Fibroblast of peridontal ligament (primary cell): ENCODE results near the gene POLD2.

Source experiments
- DNase-seq: peaks from one replicate; pipeline ENCODE4 v3.0.0-alpha.2; 2010; ENCODE audit errors: extremely low read depth

Gene POLD2

DNA sequence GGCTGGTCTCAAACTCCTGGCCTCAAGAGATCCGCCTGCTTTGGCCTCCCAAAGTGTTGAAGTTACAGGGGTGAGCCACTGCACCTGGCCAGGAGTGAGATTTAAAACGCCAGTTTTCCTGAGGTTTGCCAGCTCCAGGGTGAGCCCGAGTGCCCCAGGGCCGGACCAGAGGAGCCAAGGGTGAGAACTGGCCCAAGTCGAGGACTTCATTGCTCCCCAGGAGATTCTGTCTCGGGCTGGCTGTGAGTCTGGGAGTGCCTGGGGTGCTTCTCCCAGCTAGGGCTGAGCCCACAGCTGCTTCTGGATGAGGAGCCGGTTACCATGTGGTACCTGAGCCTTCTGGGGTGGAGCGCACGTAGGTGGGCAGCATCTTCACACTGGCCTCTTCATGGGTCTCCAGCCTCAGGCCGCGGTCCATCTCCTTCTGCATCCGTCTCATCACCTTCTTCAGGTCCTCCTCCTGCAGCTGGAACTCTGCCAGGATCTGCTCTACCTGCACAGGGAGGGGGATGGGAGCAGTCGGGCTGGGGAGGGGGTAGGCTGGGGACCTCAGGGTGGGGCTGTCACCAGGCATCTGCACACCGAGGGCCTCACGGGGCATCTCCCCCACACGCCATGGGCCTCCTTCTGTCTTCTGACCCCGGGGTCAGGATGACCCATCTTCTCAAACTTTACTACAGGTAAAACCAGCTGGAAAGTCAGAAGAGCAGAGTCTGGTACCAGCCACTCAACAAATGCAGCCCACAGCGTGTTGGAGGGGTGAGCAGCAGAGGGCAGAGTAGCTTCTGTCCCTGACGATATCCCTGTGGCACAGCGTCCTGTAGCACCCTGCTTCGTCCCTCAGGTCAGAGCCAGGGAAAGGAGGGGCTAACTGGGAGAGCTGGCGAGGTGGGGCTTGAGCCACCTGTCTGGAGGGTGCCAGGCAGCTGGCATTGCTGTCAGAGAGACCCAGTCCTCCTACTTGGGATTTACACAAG, 29.9 kb upstream of the POLD2 start:
- DNase-seq, result no peak

DNA sequence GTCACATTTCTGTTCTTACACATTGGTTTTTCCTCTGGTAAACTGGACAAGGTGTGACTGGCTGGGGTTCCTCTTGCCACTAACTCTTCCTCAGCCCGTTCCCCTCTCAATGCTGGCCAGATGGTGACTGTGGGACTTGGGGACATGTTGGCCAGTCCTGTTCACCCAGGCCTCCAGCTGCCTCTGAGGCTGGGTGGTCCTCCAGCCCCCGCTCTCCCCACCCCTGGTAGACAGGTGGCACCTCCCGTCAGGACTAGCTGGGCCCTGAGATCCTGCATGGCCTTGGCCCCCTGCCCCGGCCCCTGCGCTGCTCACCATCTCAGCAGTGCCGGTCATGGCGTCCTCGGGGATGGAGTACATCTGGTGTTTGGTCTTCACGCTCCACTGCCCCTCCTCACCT, 28.6 kb upstream of the POLD2 start:
- DNase-seq, result no peak

- DNase-seq, result no peak
These were observed 27.9 kb upstream of the POLD2 start for GRCh38 chr7:44150966-44151941.

DNA sequence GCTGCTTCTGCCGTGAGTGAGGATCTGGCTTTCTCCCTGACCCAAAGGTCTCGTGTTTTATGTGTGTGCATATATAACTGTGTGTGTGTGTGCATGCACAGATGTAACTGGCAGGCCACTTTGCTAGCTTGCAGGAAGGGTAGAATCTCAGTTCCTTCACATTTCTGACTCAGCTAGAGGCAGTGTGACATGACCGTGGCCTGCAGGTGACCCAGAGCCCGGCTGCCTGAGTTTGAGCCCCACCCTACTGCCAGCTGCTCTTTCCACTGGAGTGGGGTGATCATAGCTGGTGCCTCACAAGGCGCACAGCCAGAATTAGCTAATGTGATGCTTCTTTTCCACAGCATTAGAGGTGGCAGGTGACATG, 27.1 kb upstream of the POLD2 start:
- DNase-seq, result no peak

GRCh38 chr7:44149571-44150465, 26.5 kb upstream of the POLD2 start:
- DNase-seq, result peak; percentile 63

DNA sequence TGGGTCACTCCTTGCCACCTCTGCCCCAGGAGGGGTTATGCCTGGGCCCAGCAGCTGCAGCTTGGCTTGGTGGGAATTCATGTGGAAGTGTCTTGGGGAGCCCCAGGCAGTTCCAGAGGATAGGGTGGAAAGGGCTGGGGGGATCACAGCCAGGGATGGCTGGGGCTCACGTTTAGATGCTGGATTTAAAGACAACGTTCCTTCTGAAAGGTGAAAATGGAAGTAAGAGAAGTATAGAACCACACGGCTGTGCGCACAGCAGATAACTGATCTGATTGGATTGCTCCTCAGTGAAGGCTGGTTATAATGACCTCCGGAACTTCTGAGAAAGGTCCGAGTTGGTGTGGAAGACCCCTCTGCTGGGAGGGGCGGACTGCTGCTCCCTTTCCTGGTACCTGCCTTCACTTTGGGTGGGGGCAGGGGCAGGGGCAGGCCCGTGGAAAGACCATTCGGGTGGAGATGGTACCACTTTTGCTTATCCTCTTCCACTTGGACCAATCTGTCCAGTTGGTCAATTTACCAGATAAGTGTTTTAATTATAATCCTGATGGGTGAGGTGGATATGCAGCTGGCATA, 25.7 kb upstream of the POLD2 start:
- DNase-seq, result no peak

DNA sequence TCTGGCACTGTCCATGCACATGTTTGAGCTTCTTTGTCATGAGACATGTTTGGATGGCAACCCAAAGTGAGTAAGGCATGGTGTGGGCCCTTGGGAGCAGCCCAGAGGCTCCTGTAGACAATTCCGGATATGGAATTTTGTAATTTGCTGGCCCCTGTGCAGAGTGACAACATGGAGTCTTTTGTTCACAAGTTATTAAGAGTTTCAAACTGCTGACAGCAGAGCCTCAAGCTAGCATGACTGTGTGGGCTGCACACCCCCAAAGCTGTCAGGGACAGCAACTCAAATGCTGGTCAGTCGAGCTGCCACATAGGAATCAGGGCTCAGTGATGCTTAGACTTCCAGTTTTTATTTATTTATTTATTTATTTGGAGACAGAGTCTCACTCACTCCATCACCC, 24.8 kb upstream of the POLD2 start:
- DNase-seq, result no peak

- no peak for DNase-seq
These were observed 24.0 kb upstream of the POLD2 start for GRCh38 chr7:44147026-44147991.

DNA sequence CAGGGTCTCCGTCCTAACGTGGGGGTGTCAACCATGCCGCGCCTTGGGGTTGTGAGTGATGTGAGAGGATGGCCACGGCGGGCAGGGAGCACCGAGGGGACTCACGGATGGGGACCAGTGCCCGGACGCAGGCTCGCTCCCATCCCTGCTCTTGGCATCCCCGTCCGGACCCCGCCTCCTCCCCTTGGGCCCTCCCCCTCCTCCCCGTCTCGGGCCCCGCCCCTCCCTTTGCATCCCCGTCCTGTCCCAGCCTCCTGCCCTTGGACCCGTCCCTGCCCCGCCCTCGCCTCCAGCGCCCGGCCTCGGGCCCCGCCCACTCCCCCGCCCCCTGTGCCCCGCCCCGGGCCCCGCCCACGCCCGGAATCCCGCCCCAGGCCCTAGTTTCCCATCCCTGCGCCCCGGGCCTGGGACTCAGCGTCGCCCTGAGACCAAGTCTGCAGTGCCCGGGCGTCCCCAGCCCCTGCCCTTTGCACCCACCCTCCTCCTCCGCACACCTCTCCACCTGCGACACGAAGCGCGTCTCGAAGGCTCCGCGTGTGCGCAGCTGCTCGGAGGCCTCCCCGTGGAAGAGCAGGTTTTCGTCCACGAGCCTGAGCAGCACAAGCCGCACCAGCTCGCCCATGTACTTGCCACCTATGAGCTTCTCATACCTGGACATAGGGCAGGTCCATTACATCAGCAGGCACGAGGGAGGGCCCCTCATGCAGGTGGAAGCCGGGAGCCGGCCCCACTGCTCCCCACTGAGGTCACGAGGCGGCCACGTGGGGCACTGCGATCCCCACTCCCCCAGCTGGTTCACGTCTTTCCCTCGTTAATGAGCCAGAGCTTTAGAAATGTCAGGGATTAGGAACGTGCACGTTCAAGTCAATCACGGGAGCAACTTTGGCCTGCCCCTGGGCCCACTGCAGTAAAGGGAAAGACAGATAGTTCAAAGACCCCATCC, 22.9 kb upstream of the POLD2 start:
- peak; percentile 9 for DNase-seq

GRCh38 chr7:44145479-44145968, 22.2 kb upstream of the POLD2 start:
- DNase-seq, result no peak

DNA sequence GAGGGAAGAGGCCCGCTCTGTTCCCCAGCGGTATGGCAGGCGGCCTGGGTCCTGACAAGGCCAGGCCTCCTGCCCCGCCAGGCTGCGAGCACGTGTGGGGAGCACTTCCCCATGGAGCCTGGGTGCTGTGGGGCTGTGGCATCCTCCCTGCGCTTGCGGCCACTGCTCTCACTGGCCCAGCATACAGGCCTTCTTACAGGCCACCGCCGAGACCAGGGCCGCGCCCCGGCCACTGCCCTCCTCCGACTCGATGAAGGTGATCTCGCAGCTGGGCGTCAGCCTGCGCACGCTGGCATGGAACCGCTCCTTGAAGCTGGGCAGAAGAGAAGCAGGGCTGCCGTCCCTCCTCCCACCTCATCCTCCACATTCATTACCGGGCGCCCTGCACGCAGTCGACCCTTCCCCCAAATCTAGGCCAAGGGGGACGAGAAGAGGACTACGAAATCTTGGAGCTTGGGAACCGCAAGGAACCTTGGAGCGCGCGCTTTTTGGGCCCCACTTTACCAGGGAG, 21.7 kb upstream of the POLD2 start:
- no peak for DNase-seq

- DNase-seq, result no peak
These were observed 21.1 kb upstream of the POLD2 start for GRCh38 chr7:44144426-44144967.

DNA sequence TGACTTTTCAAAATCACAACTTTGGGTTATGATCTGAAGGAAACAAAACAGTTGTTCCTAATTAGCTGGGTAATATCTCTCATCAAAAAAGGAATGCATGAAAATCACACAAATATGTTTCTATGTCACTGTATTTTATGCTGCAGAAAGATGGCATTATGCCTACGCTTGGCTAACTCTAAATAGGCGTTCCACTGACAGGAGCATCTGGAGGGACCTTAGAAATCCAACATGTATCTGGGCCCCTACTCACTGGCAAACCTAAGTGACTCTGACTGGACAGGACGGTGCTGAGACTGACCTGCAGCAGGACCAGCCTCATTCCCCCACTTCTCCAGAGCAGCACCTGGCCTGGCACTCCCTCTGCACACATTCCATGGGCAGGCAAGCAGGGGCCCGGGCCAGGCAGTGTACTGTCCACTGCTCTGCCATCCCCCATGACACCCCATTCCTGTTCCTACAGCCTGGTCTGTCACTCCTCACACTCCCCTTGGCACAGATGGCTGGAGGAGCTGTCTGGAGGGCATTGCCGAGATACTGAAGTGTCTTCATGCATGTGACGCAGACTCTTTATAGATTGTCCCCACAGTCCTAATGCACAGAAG, 20.4 kb upstream of the POLD2 start:
- DNase-seq, result peak; percentile 11

GRCh38 chr7:44142028-44142427, 18.7 kb upstream of the POLD2 start:
- no peak for DNase-seq

DNA sequence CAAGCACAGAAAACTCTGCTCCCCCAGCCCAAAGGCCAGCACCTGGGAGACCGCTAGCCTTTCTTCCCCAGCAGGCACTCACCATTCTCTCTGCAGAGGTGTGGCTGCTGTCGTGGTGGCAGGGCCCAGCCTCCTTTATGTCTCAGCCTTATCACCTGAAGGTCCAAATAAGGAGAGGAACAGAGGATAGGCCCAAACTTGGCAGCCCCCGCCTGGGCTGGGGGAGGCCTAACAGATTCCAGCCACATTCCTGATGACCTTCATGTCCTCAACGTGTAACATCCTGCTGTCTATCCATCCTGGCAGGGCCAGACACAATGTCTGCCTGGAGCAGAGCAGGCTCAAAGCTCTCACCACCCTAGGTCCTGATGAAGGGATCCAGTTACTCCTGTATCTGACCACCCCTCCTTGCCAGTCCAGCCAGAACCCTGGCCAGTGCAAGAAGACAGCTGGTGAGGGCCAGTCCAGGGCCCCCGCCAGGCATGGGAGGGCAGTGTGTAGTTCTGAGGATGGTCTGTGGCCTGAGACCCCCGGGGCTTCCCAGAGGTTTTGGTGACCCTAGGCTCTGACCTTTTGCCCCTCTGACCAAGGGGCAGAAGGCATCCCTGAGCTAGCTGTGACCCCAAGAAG, 18.0 kb upstream of the POLD2 start, which contains the start of gene MYL7:
Gene MYL7 (minus strand): TSS at position 112 of the 630 bp plus-strand sequence. CDS start 27 bp downstream, at position 85.
- DNase-seq, result no peak

- no peak for DNase-seq
These were observed 17.0 kb upstream of the POLD2 start for GRCh38 chr7:44140341-44140740.
